Measurements from ENCODE around the gene RGL3.
"Not testable (repeated sequence)": the region's sequence is repeated elsewhere in the genome, so short reads cannot be mapped to it uniquely, and the experiment has no call there.

Gene RGL3

DNA sequence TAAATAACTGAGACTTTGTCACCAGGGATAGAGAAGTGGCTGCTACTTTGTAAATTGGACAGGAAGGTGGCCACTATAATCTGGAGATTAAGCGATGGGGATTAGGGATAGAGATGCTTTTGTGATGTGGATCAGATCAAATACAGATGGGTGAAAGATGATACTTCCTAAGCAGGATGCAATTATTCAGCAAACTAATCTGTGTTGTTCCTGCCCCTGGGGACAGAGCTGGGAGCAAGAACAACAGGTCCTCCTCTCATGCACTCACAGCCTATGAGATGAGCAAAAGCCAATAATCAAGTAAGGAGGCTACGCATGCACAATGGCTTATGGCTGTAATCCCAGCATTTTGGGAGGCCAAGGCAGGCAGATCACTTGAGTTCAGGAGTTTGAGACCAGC, 4.6 kb downstream of the RGL3 start:
- no peaks in the 10 kb centered on the region for H3K36me3 Mint-ChIP-seq (ENCODE audit: low read depth)
- H3K9me3 Mint-ChIP-seq: no peaks in the 10 kb centered on the region
- peaks cover 65% of the 10 kb centered on the region for H3K27me3 Mint-ChIP-seq (ENCODE audit: low read depth, poor library complexity)
- H3K27ac Mint-ChIP-seq: no peak overlapping the region
- H3K4me1 Mint-ChIP-seq: peaks cover 23% of the 10 kb centered on the region
- DNase-seq: no peak
- TF ChIP-seq, protein P1, sequence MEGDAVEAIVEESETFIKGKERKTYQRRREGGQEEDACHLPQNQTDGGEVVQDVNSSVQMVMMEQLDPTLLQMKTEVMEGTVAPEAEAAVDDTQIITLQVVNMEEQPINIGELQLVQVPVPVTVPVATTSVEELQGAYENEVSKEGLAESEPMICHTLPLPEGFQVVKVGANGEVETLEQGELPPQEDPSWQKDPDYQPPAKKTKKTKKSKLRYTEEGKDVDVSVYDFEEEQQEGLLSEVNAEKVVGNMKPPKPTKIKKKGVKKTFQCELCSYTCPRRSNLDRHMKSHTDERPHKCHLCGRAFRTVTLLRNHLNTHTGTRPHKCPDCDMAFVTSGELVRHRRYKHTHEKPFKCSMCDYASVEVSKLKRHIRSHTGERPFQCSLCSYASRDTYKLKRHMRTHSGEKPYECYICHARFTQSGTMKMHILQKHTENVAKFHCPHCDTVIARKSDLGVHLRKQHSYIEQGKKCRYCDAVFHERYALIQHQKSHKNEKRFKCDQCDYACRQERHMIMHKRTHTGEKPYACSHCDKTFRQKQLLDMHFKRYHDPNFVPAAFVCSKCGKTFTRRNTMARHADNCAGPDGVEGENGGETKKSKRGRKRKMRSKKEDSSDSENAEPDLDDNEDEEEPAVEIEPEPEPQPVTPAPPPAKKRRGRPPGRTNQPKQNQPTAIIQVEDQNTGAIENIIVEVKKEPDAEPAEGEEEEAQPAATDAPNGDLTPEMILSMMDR (IDR thresholded peaks at IDR 0.05): no peak
- no peak overlapping the region for H3K4me3 Mint-ChIP-seq

DNA sequence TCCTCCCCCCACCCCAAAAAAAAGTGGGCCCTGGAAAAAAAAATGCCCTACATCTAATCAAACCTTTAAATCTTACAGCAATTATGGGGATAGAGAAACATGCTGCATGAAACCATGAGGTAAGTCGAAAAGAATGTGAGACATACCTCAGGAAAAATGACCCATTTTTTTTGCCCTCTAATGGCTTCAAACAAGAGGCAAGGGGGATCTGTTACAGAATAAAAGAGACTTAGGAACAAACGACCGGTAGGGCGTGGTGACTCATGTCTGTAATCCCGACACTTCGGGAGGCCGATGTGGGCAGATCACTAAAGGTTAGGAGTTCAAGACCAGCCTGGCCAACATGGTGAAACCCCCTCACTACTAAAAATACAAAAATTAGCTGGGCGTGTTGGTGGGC, 8.4 kb downstream of the RGL3 start:
- TF ChIP-seq, protein P1 (IDR thresholded peaks at IDR 0.05): no peak
- Mint-ChIP-seq H3K4me1 (peaks cover 9% of the 10 kb centered on the region), H3K27ac (no peak overlapping the region), H3K4me3 (no peak overlapping the region), H3K9me3 (no peaks in the 10 kb centered on the region), H3K27me3 (ENCODE audit: low read depth, poor library complexity) (peaks cover 46% of the 10 kb centered on the region), H3K36me3 (ENCODE audit: low read depth) (no peaks in the 10 kb centered on the region)
- DNase-seq: no peak

DNA sequence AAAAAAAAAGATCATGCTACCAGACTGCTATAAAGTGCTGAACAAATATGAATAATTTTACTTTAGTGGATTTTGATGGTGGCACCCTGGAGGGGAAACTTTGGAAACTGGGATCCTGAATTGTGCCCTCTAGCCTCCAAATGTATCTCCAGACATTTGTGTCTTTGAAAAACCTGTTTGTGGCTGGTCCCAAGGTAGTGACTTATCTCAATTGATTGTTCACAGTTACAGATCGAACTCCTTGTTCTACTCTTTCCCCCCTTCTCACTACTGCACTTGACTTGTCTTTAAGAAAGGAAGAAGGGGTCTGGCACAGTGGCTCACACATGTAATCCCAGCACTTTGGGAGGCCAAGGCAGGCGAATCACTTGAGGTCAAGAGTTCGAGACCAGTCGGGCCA, 10.5 kb downstream of the RGL3 start:
- H3K27me3 Mint-ChIP-seq (ENCODE audit: low read depth, poor library complexity): peaks cover 34% of the 10 kb centered on the region
- no peaks in the 10 kb centered on the region for H3K9me3 Mint-ChIP-seq
- H3K36me3 Mint-ChIP-seq (ENCODE audit: low read depth): no peaks in the 10 kb centered on the region
- TF ChIP-seq, protein P1 (IDR thresholded peaks at IDR 0.05): no peak
- H3K4me3 Mint-ChIP-seq: no peak overlapping the region
- peaks cover 18% of the 10 kb centered on the region for H3K4me1 Mint-ChIP-seq
- no peak overlapping the region for H3K27ac Mint-ChIP-seq
- DNase-seq: no peak

DNA sequence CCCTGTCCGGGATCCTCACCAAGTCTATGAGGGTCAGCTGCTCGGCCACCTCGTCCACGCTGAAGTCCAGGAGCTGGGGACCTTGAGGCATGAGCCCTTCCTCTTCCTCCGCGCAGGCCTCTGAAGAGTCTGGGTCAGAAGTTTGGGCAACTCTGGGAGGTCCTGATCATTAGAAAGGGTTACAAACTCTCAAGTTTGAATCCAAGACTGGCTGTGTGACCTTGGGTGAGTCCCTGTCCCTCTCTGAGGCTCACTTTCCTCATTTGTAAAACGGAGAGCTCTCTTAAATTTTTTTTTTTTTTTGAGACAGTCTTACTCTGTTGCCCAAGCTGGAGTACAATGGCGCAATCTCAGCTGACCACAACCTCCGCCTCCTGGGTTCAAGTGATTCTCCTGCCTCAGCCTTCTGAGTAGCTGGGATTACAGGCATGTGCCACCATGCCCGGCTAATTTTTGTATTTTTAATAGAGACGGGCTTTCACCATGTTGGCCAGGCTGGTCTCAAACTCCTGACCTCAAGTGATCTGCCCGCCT, 12.3 kb downstream of the RGL3 start:
- Mint-ChIP-seq H3K27me3 (ENCODE audit: low read depth, poor library complexity) (peaks cover 29% of the 10 kb centered on the region), H3K4me1 (peaks cover 18% of the 10 kb centered on the region)
- not testable (repeated sequence) for H3K36me3 Mint-ChIP-seq (ENCODE audit: low read depth); H3K27ac Mint-ChIP-seq; H3K4me3 Mint-ChIP-seq; H3K9me3 Mint-ChIP-seq; DNase-seq

DNA sequence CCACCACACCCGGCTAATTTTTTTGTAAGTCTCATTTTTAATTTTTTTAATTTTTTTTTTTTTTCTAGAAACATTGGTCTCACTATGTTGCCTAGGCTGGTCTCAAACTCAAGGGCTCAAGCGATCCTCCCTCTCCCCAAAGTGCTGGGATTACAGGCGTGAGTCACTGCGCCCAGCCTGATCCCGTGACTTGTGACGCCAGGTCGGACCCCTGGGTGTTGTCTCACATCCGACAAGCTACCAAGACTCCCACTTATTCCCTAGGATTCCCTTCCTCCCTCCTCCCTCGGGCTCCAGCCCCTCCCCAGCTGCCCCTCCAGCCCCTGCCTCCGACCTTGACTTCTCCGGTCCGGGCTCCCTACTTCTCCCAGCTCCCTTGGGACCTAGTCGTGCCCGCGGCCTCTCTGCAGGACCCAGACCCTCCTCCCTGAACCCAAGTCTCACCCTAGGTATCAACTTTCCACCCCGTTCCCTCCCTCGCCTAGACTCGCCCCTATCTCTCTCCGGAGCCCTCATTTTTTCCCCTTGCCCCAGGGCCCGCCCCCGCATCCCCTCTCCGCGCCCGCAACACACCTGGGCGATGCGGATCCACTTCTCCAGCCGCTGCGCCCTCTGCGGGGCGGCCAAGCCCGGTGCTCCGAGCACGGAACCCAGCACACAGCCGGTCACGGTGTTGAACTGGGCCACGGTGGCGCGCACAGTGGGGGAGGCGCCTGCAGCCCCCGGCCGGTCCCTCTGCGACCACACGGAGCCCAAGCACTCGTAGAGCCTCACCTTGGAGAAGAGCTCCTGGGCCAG, 13.1 kb downstream of the RGL3 start:
- no peaks in the 10 kb centered on the region for H3K9me3 Mint-ChIP-seq
- H3K27ac Mint-ChIP-seq: no peak overlapping the region
- peak; percentile 61 for DNase-seq
- peaks cover under 1% of the 10 kb centered on the region for H3K36me3 Mint-ChIP-seq (ENCODE audit: low read depth)
- TF ChIP-seq, protein P1 (IDR thresholded peaks at IDR 0.05): no peak
- peaks cover 24% of the 10 kb centered on the region for H3K27me3 Mint-ChIP-seq (ENCODE audit: low read depth, poor library complexity)
- H3K4me1 Mint-ChIP-seq: peaks cover 19% of the 10 kb centered on the region
- H3K4me3 Mint-ChIP-seq: peak overlapping the region; percentile 18

DNA sequence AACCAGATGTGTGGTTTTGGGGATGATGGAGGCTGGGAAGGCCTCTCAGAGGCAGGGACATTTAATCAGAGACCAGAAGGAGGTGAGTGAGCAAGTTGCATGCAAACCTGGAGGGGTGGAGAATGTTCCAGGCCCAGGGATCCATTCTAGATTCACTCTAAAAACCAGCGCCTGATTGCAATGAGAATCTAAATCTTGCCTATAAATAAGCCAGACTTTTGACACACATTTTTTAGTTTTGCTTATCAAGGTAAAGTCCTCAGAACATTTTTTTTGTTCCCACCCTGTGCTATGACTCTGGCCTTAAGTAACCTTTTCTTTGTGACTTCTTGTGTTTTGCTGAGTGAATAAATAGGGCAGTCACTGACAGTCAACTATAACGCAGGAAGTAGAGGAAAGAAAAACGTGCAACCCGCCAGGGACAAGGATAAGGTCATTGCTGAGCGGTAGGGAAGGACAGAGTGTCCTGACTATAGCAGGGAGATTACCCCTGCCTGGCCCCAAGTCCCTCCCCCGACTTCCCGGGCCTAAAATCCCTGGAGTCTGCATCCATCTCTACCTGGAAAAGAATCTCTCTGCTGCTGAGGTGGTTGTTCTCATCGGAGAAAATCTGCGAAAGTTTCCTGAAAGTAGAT, 14.4 kb downstream of the RGL3 start:
- Mint-ChIP-seq H3K27me3 (ENCODE audit: low read depth, poor library complexity) (peaks cover 19% of the 10 kb centered on the region), H3K27ac (peak overlapping the region; percentile 97), H3K4me1 (peaks cover 27% of the 10 kb centered on the region), H3K36me3 (ENCODE audit: low read depth) (peaks cover 5% of the 10 kb centered on the region), H3K4me3 (peak overlapping the region; percentile 37), H3K9me3 (no peaks in the 10 kb centered on the region)
- TF ChIP-seq, protein P1 (IDR thresholded peaks at IDR 0.05): no peak
- no peak for DNase-seq
